BLaER1 treated with 17β-estradiol and CSF1 and Interleukin-3, amounts not matched to agents 10 nM and 100 nM (cell line): Measurements from ENCODE around the gene SRI.

Source experiments
- H3K27ac ChIP-seq, 11 experiments: shearing (Covaris generic); formaldehyde crosslinking; 2 replicates each; pipeline ENCODE4 v1.8.1; 2022
- H3K27me3 ChIP-seq, 11 experiments: shearing (Covaris generic); formaldehyde crosslinking; 2 replicates each; pipeline ENCODE4 v1.8.1; 2022
- H3K36me3 ChIP-seq, 11 experiments: shearing (Covaris generic); formaldehyde crosslinking; 2 replicates each; pipeline ENCODE4 v1.8.1; 2022
- H3K4me1 ChIP-seq, 10 experiments: shearing (Covaris generic); formaldehyde crosslinking; 2 replicates each; pipeline ENCODE4 v1.8.1; 2022
- H3K4me2 ChIP-seq, 11 experiments: shearing (Covaris generic); formaldehyde crosslinking; 2 replicates each; pipeline ENCODE4 v1.8.1; 2022
- H3K4me3 ChIP-seq, 10 experiments: shearing (Covaris generic); formaldehyde crosslinking; 2 replicates each; pipeline ENCODE4 v1.8.1; 2022
- H3K9ac ChIP-seq, 11 experiments: shearing (Covaris generic); formaldehyde crosslinking; 2 replicates each; pipeline ENCODE4 v1.8.1; 2022
- H3K9me3 ChIP-seq, 11 experiments: shearing (Covaris generic); formaldehyde crosslinking; replicated peaks in 1 of 11; 2 replicates each; pipeline ENCODE4 v1.8.1; 2022
- H4K20me1 ChIP-seq, 11 experiments: shearing (Covaris generic); formaldehyde crosslinking; 2 replicates each; pipeline ENCODE4 v1.8.1; 2022
- Cebpa-rat ChIP-seq, 11 experiments: shearing (Covaris generic); IDR thresholded peaks; 2 replicates each; pipeline ENCODE4 v1.8.1; 2022

Gene SRI

DNA sequence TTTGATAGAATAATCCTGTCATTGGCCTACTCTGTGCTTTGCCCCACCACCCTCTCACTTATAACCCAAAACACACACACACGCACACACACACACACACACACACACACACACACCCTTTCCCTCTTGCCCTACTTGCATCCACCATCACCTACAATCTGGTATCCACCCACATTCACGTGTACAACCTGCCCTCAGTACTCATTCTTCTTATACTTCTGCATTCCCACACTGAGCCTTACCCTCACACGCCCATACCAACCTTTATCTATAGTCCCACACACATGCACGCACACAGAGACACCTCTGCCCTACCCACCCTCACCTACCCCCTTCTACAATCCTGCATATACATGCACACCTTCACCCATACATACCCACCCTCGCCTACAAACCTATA is 10.8 kb upstream of the SRI start:
- Histone ChIP-seq H3K4me2 (no peak overlapping the region), H3K9me3 (peaks cover 0 to 16% (median 12%) of the 10 kb centered on the region in 11 experiments; a peak in 12 of 22 replicates), H3K4me3 (no peak overlapping the region), H3K9ac (no peak overlapping the region), H3K4me1 (peaks cover 0 to 8% (median 0%) of the 10 kb centered on the region in 10 experiments; a peak in 6 of 20 replicates), H4K20me1 (no peaks in the 10 kb centered on the region), H3K27me3 (peaks cover 0 to 31% (median 0%) of the 10 kb centered on the region in 11 experiments; a peak in 4 of 22 replicates), H3K27ac (no peak overlapping the region), H3K36me3 (no peaks in the 10 kb centered on the region)
- no peak for TF ChIP-seq Cebpa-rat (IDR thresholded peaks at IDR 0.05)

DNA sequence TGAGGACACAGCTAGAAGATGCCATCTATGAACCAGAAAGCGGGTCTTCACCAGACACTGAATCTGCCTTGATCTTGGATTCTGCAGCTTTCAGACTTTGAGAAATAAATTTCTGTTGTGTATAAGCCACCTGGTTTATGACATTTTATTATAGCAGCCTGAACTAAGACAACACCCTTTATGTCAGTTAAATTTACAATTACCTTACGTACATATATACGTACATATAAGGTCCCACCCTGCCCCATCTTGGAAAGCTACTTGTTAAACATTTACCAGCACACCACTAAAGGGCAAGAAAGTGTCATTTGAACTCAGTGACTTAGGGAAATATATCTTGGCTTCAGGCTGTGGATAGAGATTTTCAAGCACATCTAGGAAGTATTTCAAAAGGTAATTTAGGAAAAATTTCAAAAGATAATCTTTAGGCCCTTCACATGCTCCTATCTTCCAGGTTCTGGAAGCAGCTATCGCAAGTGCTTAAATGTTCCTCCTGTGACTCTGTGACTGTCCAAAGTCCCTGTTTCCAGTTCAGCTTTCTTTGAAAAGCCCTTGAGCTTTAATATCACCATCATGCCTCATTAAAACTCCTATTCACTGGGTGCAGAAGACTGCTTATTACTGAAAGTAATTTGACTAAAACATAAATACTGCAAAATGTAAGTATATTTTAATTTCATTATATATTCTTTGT is 9.6 kb upstream of the SRI start:
- Histone ChIP-seq H3K4me1 (peaks cover 0 to 16% (median 6%) of the 10 kb centered on the region in 10 experiments; a peak in 10 of 20 replicates), H3K27me3 (peaks cover 0 to 31% (median 0%) of the 10 kb centered on the region in 11 experiments; a peak in 4 of 22 replicates), H3K27ac (no peak overlapping the region), H3K4me3 (no peak overlapping the region), H3K4me2 (no peak overlapping the region), H3K36me3 (no peaks in the 10 kb centered on the region), H3K9ac (no peak overlapping the region), H4K20me1 (no peaks in the 10 kb centered on the region), H3K9me3 (peaks cover 0 to 16% (median 12%) of the 10 kb centered on the region in 11 experiments; a peak in 12 of 22 replicates)
- no peak for TF ChIP-seq Cebpa-rat (IDR thresholded peaks at IDR 0.05)

DNA sequence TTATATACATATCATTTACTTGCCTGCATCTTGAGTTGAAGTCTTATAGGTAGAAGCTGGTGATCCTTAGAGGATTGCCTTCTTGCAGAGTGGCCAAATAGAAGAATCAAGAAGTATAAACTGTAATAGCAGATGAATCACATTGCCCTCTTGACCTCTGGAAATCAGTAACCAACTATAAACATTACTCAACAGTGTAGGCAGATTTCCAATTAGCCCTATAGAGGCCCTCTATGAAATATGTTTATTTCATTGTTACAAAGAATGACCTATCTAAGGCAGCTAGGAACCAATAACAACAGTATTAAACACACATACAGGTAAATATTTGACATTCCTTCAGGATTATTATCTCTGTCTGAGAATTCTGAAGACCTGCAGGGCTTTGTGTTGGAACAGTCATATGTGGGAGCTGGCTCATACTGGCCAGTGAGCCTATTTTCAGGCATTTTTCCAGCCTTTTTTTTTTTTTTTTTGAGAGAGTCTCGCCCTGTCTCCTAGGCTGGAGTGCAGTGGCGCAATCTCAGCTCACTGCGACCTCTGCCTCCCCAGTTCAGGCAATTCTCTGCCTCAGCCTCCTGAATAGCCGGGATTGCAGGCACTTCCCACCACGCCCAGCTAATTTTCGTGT is 7.2 kb upstream of the SRI start:
- Histone ChIP-seq H4K20me1 (no peaks in the 10 kb centered on the region), H3K27me3 (peaks cover 0 to 31% (median 0%) of the 10 kb centered on the region in 11 experiments; a peak in 4 of 22 replicates), H3K9ac (no peak overlapping the region), H3K4me3 (no peak overlapping the region), H3K27ac (no peak overlapping the region), H3K36me3 (no peaks in the 10 kb centered on the region), H3K4me2 (no peak overlapping the region), H3K4me1 (peaks cover 0 to 21% (median 6%) of the 10 kb centered on the region in 10 experiments; a peak in 10 of 20 replicates), H3K9me3 (peaks cover 0 to 16% (median 12%) of the 10 kb centered on the region in 11 experiments; a peak in 12 of 22 replicates)
- TF ChIP-seq Cebpa-rat (IDR thresholded peaks at IDR 0.05), result no peak

DNA sequence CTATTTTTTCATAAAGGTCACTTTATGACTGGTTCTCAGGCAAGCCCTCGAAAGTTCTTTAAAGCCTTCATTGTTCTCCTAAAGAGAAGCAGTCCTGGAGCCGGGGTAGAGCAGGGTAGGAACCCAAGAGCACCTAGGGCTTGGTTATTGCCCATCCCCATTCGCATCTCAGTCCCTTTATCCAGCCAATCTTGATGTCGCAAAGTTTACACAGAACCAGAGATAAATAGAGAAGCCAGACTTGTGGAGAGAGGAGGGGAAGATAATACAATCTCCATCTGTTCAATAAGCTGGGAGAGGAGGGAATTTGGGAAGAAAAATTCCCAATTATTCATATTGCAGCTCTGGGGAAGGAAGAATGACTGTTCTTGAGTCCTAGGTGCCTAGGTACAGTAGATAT is 6.4 kb upstream of the SRI start:
- no peaks in the 10 kb centered on the region for H3K36me3 ChIP-seq
- no peak for TF ChIP-seq Cebpa-rat (IDR thresholded peaks at IDR 0.05)
- H3K9me3 ChIP-seq, result peaks cover 0 to 16% (median 12%) of the 10 kb centered on the region in 11 experiments; a peak in 12 of 22 replicates
- H3K27ac ChIP-seq, result no peak overlapping the region
- no peak overlapping the region for H3K4me3 ChIP-seq
- peaks cover under 1 to 22% (median 4%) of the 10 kb centered on the region in 10 experiments; a peak in 18 of 20 replicates for H3K4me1 ChIP-seq
- peaks cover 0 to 33% (median 0%) of the 10 kb centered on the region in 11 experiments; a peak in 4 of 22 replicates for H3K27me3 ChIP-seq
- no peak overlapping the region for H3K9ac ChIP-seq
- H3K4me2 ChIP-seq, result no peak overlapping the region
- H4K20me1 ChIP-seq, result no peaks in the 10 kb centered on the region

DNA sequence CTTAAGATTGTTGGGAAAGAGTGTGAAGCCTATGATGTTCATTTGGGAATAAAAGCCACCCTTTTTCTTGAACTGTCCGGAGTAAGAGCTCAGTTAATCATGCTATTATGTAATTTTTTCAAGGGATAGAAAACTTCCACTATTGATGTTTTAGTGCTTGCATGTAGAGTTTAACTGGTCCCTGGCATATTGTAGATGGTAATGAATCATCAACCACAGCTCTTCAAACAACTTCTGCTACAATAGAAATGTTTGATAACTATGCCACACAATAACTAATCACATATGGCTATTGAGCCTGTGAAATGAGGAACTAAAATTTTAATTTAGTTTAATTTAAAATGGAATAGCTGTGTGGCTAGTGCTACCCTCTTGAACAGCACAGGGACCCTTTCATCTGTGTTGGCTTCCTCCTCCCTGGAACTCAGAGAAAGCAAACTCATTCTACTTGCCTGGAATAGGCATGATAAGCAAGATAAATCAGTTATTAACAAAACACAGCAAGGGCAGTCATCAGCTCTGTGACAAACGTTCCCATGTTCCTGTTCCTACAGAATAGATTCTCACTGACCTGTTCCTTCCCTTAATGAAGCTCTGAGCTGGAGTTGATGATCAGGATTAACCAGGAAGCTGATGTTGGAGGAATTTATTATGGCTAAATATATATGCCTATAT is 4.9 kb upstream of the SRI start:
- no peak for TF ChIP-seq Cebpa-rat (IDR thresholded peaks at IDR 0.05)
- Histone ChIP-seq H3K4me1 (peaks cover 10 to 28% (median 11%) of the 10 kb centered on the region in 10 experiments; a peak in 18 of 20 replicates), H3K27ac (no peak overlapping the region)

DNA sequence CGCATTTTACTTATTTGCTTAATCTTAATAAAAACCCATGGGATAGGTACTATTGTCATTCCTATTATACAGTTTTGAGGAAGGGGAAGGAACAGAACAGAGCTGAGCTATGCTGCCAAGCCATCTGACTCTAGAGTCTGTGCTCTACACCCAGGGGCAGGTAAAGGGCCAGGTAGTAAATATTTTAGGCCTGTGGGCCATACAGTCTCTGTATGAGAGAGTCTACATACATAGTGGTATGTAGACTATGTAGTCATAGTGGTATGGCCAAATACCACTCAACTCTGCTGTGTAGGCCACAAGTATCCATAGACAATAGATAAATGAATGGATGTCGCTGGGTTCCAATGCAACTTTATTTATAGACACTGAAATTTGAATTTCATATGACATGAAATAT is 3.4 kb upstream of the SRI start:
- H3K27me3 ChIP-seq, result peaks cover 0 to 26% (median 0%) of the 10 kb centered on the region in 11 experiments; a peak in 4 of 22 replicates
- no peak overlapping the region for H3K27ac ChIP-seq
- no peak overlapping the region for H3K9ac ChIP-seq
- no peaks in the 10 kb centered on the region for H3K36me3 ChIP-seq
- peaks cover 12 to 35% (median 15%) of the 10 kb centered on the region in 10 experiments for H3K4me1 ChIP-seq
- no peak overlapping the region for H3K4me2 ChIP-seq
- peaks cover 0 to 7% (median 1%) of the 10 kb centered on the region in 11 experiments; a peak in 8 of 22 replicates for H4K20me1 ChIP-seq
- H3K4me3 ChIP-seq, result no peak overlapping the region
- TF ChIP-seq Cebpa-rat (IDR thresholded peaks at IDR 0.05), result no peak
- peaks cover 0 to 11% (median 2%) of the 10 kb centered on the region in 11 experiments; a peak in 6 of 22 replicates for H3K9me3 ChIP-seq

More for the DNA sequence above, 4.9 kb upstream of the SRI start:
- no peaks in the 10 kb centered on the region for H4K20me1 ChIP-seq
- no peak overlapping the region for H3K9ac ChIP-seq
- no peaks in the 10 kb centered on the region for H3K36me3 ChIP-seq
- no peak overlapping the region for H3K4me3 ChIP-seq
- peaks cover 0 to 16% (median 12%) of the 10 kb centered on the region in 11 experiments; a peak in 12 of 22 replicates for H3K9me3 ChIP-seq
- peak overlapping the region in 4 of 11 experiments; percentile 23 to 71 (median 56); a peak in 6 of 22 replicates for H3K4me2 ChIP-seq
- peaks cover 0 to 36% (median 0%) of the 10 kb centered on the region in 11 experiments; a peak in 4 of 22 replicates for H3K27me3 ChIP-seq

DNA sequence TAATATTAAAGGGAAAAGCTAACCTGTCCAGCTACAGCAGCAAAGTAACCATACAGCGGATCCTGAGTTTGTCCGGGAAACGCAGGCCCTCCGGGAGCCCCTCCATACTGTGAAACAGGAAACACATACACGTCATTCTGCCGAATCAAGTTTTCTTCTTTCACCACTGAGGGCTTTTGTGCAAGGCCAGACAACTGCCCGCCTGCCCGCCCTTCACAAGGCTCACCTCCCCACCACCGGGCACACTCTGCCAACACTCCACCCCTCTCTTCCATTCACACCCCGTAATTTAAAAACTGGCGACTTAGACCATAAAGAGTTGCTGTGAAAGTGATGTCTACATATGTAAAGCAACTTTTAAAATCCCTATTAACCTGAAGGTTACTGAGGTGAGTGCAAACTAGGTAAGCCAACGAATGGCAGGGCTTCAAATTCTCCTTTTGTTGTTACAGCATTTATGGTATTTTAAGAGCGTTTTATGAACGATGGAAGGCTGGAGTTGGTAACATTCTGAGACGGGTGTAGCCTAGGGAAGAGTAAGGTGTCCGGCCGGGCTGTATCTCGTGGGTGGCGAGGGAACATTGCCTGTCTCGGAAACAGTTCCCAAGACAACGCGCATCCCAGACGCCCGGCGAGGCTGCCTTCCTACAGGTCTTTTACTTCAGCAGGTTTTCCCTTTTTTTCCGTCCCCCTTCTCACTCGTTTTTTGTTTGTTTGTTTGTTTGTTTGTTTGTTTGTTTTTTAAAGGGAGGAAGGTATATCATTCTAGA is 817 bp downstream of the SRI start:
- H3K4me1 ChIP-seq, result peaks cover 17 to 26% (median 24%) of the 10 kb centered on the region in 10 experiments
- H3K9me3 ChIP-seq, result no peaks in the 10 kb centered on the region
- peaks cover 30 to 36% (median 35%) of the 10 kb centered on the region in 11 experiments for H3K36me3 ChIP-seq
- peak in 1 of 11 experiments; percentile 22; a peak in 1 of 22 replicates for TF ChIP-seq Cebpa-rat (IDR thresholded peaks at IDR 0.05)
- peaks cover 0 to 6% (median 0%) of the 10 kb centered on the region in 11 experiments; a peak in 2 of 22 replicates for H3K27me3 ChIP-seq
- H3K9ac ChIP-seq, result peak overlapping the region; percentile 92 to 99 (median 96)
- H3K4me2 ChIP-seq, result peak overlapping the region; percentile 84 to 97 (median 89)
- H3K4me3 ChIP-seq, result peak overlapping the region; percentile 65 to 92 (median 86)
- H4K20me1 ChIP-seq, result peaks cover 15 to 42% (median 22%) of the 10 kb centered on the region in 11 experiments; a peak in 17 of 22 replicates
- peak overlapping the region; percentile 92 to 97 (median 95); a peak in 21 of 22 replicates for H3K27ac ChIP-seq

DNA sequence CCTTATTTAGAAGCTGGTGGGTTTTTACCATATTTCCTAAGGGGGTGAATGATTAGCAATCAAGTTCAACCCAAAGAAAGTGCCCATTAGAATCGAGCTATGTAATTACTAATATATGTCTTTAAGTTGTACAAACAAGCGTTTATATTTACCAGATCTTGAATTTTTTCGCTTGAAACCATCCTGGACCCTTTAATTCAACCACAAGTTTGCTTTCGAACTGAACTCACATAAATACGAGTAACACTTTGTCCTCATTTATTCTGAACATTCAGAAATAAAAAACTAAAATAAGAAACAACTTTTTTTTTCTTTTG is 1.5 kb downstream of the SRI start:
- Histone ChIP-seq H3K27ac (peak overlapping the region; percentile 92 to 97 (median 95); a peak in 21 of 22 replicates), H3K4me3 (peak overlapping the region; percentile 65 to 92 (median 86)), H3K27me3 (peaks cover 0 to 6% (median 0%) of the 10 kb centered on the region in 11 experiments; a peak in 2 of 22 replicates), H3K4me2 (peak overlapping the region; percentile 84 to 97 (median 89)), H4K20me1 (peaks cover 15 to 46% (median 25%) of the 10 kb centered on the region in 11 experiments; a peak in 18 of 22 replicates), H3K4me1 (peaks cover 17 to 26% (median 24%) of the 10 kb centered on the region in 10 experiments), H3K36me3 (peaks cover 36 to 42% (median 41%) of the 10 kb centered on the region in 11 experiments), H3K9ac (peak overlapping the region; percentile 92 to 99 (median 96)), H3K9me3 (no peaks in the 10 kb centered on the region)
- no peak for TF ChIP-seq Cebpa-rat (IDR thresholded peaks at IDR 0.05)
